Fibroblast of villous mesenchyme (primary cell): ENCODE measurements around the gene DDX42. TPM values are rescaled to one million over a fixed set of nuclear protein-coding genes. Genes with fewer than 3 reads are reported as not detected.

ENCODE experiments used
- DNase-seq: peaks from one replicate; pipeline ENCODE4 v3.0.0-alpha.2; 2010; ENCODE audit warnings: low read depth
- H3K4me3 ChIP-seq: 2 replicates; pipeline ENCODE4 v1.5.1; 2011; ENCODE audit warnings: low read depth, mild to moderate bottlenecking, low read length
- total RNA-seq: library from RNA; depleted of rRNA; stranded (reverse); fragments of >200 nt; gene quantifications from 2 replicates; pipeline ENCODE4 v1.2.3, GENCODE V29; 2012
- TF ChIP-seq, protein P1 (sequence below): IDR thresholded peaks from 2 replicates; pipeline ENCODE4 v1.5.1; 2012; ENCODE audit warnings: low read depth, mild to moderate bottlenecking, low read length; ENCODE audit not compliant: insufficient read depth

Gene DDX42
- total RNA-seq, 1 donor: 85.9 TPM

GRCh38 chr17:63809970-63810369 lies 36.0 kb downstream of the DDX42 start:
- DNase-seq: no peak
- no peak overlapping the region for H3K4me3 ChIP-seq
- TF ChIP-seq, protein P1, sequence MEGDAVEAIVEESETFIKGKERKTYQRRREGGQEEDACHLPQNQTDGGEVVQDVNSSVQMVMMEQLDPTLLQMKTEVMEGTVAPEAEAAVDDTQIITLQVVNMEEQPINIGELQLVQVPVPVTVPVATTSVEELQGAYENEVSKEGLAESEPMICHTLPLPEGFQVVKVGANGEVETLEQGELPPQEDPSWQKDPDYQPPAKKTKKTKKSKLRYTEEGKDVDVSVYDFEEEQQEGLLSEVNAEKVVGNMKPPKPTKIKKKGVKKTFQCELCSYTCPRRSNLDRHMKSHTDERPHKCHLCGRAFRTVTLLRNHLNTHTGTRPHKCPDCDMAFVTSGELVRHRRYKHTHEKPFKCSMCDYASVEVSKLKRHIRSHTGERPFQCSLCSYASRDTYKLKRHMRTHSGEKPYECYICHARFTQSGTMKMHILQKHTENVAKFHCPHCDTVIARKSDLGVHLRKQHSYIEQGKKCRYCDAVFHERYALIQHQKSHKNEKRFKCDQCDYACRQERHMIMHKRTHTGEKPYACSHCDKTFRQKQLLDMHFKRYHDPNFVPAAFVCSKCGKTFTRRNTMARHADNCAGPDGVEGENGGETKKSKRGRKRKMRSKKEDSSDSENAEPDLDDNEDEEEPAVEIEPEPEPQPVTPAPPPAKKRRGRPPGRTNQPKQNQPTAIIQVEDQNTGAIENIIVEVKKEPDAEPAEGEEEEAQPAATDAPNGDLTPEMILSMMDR: no peak

DNA sequence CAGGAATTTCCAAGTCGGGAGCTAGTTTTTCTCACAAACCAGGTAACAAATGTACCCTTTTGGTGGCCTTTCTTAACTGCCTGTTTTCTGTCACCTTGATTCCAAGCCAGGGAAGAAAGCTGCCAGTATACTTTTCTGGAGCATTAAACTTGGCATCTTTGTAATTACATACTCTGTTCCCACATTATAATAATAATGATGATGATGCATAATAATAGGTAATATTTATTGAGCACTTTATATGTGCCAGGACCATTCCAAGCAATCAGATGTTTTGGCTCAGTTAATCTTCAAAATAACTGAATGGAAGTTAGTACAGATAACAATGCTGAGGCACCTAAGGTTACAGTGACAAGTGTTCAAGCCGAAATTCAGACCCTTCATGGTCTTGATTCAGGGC lies 42.2 kb downstream of the DDX42 start:
- H3K4me3 ChIP-seq: no peak overlapping the region
- DNase-seq: no peak
- TF ChIP-seq, protein P1: no peak

GRCh38 chr17:63816669-63817068 lies 42.7 kb downstream of the DDX42 start:
- no peak for DNase-seq
- TF ChIP-seq, protein P1: no peak
- no peak overlapping the region for H3K4me3 ChIP-seq

- H3K4me3 ChIP-seq: no peak overlapping the region
- no peak for DNase-seq
- TF ChIP-seq, protein P1: no peak
These were observed 43.9 kb downstream of the DDX42 start for GRCh38 chr17:63817736-63818385.

GRCh38 chr17:63819131-63819530 lies 45.2 kb downstream of the DDX42 start:
- no peak for DNase-seq
- H3K4me3 ChIP-seq: no peak overlapping the region
- TF ChIP-seq, protein P1: no peak

DNA sequence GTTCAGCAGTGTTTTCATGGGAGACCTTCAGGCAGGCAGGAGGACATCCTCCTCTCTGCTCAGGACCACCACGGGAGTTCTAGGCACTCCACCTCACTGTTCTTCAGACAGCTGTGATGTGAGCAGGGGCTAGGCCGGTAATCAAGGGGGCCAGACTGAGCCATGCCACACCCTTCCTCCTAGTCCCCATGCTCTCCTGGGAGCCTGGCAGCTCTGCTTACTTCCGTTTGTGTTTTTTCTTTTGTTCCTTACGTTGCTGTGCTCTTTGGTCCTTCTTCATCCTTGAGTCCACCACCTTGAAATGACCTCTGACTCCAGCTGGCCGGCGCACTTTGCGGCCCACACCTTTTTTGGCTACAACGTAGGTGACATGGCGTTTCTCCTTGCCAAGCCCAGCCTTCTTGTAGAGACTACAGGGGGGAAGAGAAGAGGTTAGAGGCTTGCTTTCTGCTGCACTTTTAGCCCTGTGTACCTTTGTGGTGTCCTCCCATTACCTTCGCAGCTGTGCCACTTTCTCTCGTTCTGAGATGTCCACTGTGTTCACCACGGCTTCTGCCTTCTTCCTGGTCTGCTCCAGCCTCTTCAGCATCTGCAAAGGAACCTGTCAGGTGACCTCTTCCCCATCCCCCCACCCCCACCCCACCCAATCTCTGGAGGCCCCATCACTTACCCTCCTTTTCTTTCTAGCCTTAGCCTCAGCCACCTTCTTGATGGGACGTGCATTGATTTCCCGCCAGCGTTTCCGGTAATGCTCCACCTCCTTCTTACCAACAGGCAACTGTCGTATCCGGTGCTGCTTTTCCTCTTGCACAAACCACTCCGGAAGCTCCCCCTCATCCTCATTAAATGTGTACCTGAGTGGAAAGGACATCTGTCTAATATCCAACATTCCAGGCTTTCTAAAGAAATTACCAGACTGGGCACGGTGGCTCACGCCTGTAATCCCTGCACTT lies 45.9 kb downstream of the DDX42 start:
- TF ChIP-seq, protein P1: no peak
- DNase-seq: no peak
- H3K4me3 ChIP-seq: no peak overlapping the region
